KMS-11 (cell line): ENCODE measurements around the gene NOS3.

Source experiments
- H2AFZ ChIP-seq: fragments of 200-600 bp; sonication (generic); 2 replicates; pipeline ENCODE4 v1.6.1; 2016; ENCODE audit warnings: antibody characterized with exemption, mixed run types, low read depth
- H3K27ac ChIP-seq: fragments of 200-600 bp; sonication (generic); 2 replicates; pipeline ENCODE4 v1.6.1; 2016; ENCODE audit warnings: mild to moderate bottlenecking, mixed run types
- H3K27me3 ChIP-seq: fragments of 200-600 bp; sonication (generic); 2 replicates; pipeline ENCODE4 v1.6.1; 2017; ENCODE audit warnings: mild to moderate bottlenecking, low read depth, mixed run types, moderate library complexity; ENCODE audit not compliant: insufficient read depth
- H3K36me3 ChIP-seq: fragments of 200-600 bp; sonication (generic); 2 replicates; pipeline ENCODE4 v1.6.1; 2017; ENCODE audit warnings: mild to moderate bottlenecking, mixed run types; ENCODE audit not compliant: insufficient read depth
- H3K4me1 ChIP-seq: fragments of 200-600 bp; sonication (generic); 2 replicates; pipeline ENCODE4 v1.6.1; 2016; ENCODE audit warnings: mild to moderate bottlenecking, low read depth, mixed run types; ENCODE audit not compliant: poor library complexity, severe bottlenecking
- H3K4me2 ChIP-seq: fragments of 200-600 bp; sonication (generic); 2 replicates; pipeline ENCODE4 v1.7.0; 2016; ENCODE audit warnings: mild to moderate bottlenecking, mixed run types
- H3K4me3 ChIP-seq: fragments of 200-600 bp; sonication (generic); IDR thresholded peaks from 2 replicates; pipeline ENCODE4 v1.6.1; 2017; ENCODE audit warnings: low read depth, low read length, mixed read lengths; ENCODE audit not compliant: insufficient read depth
- H3K79me2 ChIP-seq: fragments of 200-600 bp; sonication (generic); 2 replicates; pipeline ENCODE4 v1.6.1; 2016; ENCODE audit warnings: low read depth, mixed run types; ENCODE audit not compliant: insufficient read depth
- H3K9ac ChIP-seq: fragments of 200-600 bp; sonication (generic); 2 replicates; pipeline ENCODE4 v1.6.1; 2016; ENCODE audit warnings: mild to moderate bottlenecking, mixed run types
- H4K20me1 ChIP-seq: fragments of 200-600 bp; sonication (generic); 2 replicates; pipeline ENCODE4 v1.6.1; 2016; ENCODE audit warnings: mild to moderate bottlenecking, mixed run types; ENCODE audit not compliant: insufficient read depth
- TF ChIP-seq, protein P1 (sequence below): fragments of 200-600 bp; sonication (generic); conservative IDR thresholded peaks from 2 replicates; pipeline ENCODE4 v1.6.1; 2017; ENCODE audit warnings: low read depth, mild to moderate bottlenecking, antibody characterized with exemption, low read length, moderate library complexity, mixed read lengths

The NOS3 gene

DNA sequence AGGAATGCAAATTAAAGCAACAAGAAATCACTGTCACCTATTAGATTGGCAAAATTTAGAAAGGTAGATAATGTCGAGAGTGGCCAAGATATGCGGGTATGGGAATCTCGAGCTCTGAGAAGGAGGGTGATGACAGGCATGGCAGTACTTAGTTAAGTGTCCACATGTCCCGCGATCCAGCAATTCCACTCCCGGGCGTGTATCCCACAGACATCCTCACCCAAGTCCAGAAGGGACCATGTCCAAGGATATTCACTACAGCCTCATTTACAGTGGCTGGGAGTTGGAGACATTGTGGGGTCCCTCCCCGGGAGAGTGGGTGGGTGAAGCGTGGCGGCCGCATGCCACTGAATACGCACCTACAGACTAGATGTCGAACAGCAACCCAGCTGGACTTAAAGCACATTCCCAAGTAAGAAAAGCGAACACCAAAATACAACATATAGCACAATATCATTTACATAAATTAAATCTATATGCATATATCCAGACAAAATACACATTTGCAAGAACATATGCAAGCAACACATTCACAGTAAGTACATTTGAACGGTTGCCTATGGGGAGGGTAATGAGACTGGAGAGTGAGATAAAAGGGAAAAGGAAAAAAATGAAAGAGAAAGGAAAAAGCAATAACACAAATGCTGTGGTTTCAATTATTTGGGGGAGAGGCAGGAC lies 22.6 kb upstream of the NOS3 start:
- Histone ChIP-seq H4K20me1 (no peaks in the 10 kb centered on the region), H3K4me1 (no peaks in the 10 kb centered on the region)

DNA sequence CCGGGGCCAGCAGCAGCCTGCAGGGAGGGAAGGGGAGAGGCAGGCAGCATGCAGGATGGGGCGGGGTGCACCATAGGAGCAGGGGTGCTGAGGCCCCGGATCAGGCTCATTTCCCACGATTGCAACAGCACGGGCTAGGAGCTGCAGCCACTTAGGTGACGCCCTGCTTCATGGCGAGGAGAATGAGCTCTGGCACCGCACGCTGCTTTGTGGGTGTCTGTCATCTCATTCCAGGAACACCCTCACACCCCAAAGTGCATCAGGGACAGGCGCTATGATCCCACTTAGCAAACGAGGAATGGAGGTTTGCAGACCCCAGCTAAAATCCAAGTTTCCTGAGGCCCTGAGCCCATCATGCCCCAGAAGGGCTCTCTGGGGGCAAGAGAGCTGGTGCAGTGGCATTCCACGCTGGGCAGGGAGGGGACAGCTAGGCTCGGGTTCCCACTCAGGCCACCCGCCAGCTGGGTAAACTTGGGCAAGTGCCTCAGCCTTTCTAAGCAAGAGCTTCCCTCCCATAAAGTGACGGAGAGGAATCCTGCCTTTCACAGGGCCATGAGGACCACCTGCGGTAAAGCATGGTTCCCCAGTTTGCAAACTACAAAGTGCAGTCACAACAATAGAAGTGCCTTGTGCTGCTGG lies 22.0 kb upstream of the NOS3 start:
- Histone ChIP-seq H3K4me3 (no peak overlapping the region), H3K79me2 (no peaks in the 10 kb centered on the region), H3K27ac (no peak overlapping the region), H3K36me3 (no peaks in the 10 kb centered on the region), H4K20me1 (no peaks in the 10 kb centered on the region), H3K9ac (no peak overlapping the region), H2AFZ (no peak overlapping the region), H3K4me2 (no peak overlapping the region), H3K27me3 (no peaks in the 10 kb centered on the region), H3K4me1 (peaks cover under 1% of the 10 kb centered on the region)
- TF ChIP-seq, protein P1, sequence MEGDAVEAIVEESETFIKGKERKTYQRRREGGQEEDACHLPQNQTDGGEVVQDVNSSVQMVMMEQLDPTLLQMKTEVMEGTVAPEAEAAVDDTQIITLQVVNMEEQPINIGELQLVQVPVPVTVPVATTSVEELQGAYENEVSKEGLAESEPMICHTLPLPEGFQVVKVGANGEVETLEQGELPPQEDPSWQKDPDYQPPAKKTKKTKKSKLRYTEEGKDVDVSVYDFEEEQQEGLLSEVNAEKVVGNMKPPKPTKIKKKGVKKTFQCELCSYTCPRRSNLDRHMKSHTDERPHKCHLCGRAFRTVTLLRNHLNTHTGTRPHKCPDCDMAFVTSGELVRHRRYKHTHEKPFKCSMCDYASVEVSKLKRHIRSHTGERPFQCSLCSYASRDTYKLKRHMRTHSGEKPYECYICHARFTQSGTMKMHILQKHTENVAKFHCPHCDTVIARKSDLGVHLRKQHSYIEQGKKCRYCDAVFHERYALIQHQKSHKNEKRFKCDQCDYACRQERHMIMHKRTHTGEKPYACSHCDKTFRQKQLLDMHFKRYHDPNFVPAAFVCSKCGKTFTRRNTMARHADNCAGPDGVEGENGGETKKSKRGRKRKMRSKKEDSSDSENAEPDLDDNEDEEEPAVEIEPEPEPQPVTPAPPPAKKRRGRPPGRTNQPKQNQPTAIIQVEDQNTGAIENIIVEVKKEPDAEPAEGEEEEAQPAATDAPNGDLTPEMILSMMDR: no peak

More for the DNA sequence above, 22.6 kb upstream of the NOS3 start:
- Histone ChIP-seq H3K9ac (no peak overlapping the region), H3K79me2 (no peaks in the 10 kb centered on the region), H3K4me3 (no peak overlapping the region), H3K36me3 (no peaks in the 10 kb centered on the region), H2AFZ (no peak overlapping the region), H3K27me3 (no peaks in the 10 kb centered on the region), H3K4me2 (no peak overlapping the region), H3K27ac (no peak overlapping the region)
- TF ChIP-seq, protein P1: no peak

DNA sequence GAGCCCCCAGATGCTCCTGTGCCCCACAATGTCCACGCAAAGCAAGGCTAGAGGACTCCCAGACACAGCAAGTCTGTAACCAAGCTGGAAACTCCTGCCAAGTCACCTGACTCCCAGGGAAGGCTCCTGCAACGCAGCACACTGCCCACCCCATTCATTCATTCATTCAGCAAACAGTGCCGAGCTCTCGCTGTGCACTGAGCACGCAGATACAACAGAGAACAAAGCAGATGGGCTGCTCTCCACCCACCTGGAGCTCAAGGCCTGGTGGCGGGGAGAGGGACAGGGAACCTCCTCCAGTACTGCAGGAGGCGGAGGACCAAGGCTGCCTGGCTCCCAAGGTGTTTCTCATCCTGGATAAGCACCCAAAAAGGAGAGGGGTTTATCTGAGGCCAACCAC lies 21.3 kb upstream of the NOS3 start:
- Histone ChIP-seq H3K4me3 (no peak overlapping the region), H3K4me2 (no peak overlapping the region), H3K4me1 (peaks cover 5% of the 10 kb centered on the region), H3K36me3 (no peaks in the 10 kb centered on the region), H3K9ac (no peak overlapping the region), H3K79me2 (no peaks in the 10 kb centered on the region), H2AFZ (no peak overlapping the region), H3K27me3 (no peaks in the 10 kb centered on the region), H4K20me1 (no peaks in the 10 kb centered on the region), H3K27ac (no peak overlapping the region)
- TF ChIP-seq, protein P1: no peak

DNA sequence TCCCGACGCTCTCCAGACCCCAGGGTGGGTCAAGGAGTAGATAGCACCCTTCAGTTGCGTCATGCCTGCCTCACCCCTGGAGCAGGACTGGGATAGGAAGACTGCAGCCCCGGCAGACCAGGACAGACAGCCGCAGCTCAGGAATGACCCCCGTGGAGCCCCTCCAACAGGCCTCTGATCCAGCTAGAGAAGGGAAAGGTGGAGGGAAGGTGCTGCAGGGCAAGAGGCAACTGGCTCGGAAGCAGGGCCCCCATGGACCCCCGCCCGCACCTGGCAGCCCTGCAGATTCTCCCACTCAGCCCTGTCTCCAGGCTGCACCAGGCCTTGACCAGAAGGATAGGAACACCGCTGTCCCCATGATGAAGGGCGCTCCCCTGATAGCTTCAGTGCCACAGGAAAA lies 20.4 kb upstream of the NOS3 start:
- Histone ChIP-seq H3K36me3 (no peaks in the 10 kb centered on the region), H3K4me2 (no peak overlapping the region), H4K20me1 (no peaks in the 10 kb centered on the region), H2AFZ (no peak overlapping the region), H3K27ac (no peak overlapping the region), H3K4me3 (no peak overlapping the region), H3K4me1 (peaks cover 7% of the 10 kb centered on the region), H3K9ac (no peak overlapping the region), H3K79me2 (no peaks in the 10 kb centered on the region), H3K27me3 (no peaks in the 10 kb centered on the region)
- TF ChIP-seq, protein P1: no peak
